Endothelial cell of umbilical vein (primary cell): ENCODE data around the gene MYADML2.

ENCODE experiments used
- EZH2 ChIP-seq: IDR thresholded peaks from 2 replicates; pipeline ENCODE4 v1.6.1; 2012; ENCODE audit warnings: borderline replicate concordance, low read depth, mild to moderate bottlenecking, moderate library complexity, low read length, inconsistent platforms; ENCODE audit not compliant: severe bottlenecking
- FOS ChIP-seq: IDR thresholded peaks from 2 replicates; pipeline ENCODE4 v1.6.1; 2011; ENCODE audit warnings: mild to moderate bottlenecking, low read length, moderate library complexity, borderline replicate concordance; ENCODE audit not compliant: insufficient read depth
- MYC ChIP-seq: IDR thresholded peaks from one replicate; pipeline ENCODE4 v1.6.1; 2011; ENCODE audit warnings: mild to moderate bottlenecking, low read depth, low read length
- POLR2A ChIP-seq: IDR thresholded peaks from 2 replicates; pipeline ENCODE4 v1.6.1; 2012; ENCODE audit warnings: low read depth, mild to moderate bottlenecking, control low read depth, low read length
- POLR2AphosphoS5 ChIP-seq: IDR thresholded peaks from 2 replicates; pipeline ENCODE4 v1.6.1; 2012; ENCODE audit warnings: low read depth, mild to moderate bottlenecking, control low read depth, low read length, moderate library complexity; ENCODE audit not compliant: insufficient read depth
- TF ChIP-seq, protein P1 (sequence below), 2 donors: IDR thresholded peaks; 1 replicate in 1 of 2; 2 replicates in 1 of 2; pipeline ENCODE4 v1.5.1; 2011; ENCODE audit warnings: low read length in 2 of 2, mild to moderate bottlenecking in 2 of 2, moderate library complexity in 2 of 2, control low read depth in 1 of 2, inconsistent platforms in 1 of 2, low read depth in 1 of 2; ENCODE audit not compliant: insufficient read depth in 1 of 2; ENCODE audit errors: extremely low read depth in 1 of 2

DNA sequence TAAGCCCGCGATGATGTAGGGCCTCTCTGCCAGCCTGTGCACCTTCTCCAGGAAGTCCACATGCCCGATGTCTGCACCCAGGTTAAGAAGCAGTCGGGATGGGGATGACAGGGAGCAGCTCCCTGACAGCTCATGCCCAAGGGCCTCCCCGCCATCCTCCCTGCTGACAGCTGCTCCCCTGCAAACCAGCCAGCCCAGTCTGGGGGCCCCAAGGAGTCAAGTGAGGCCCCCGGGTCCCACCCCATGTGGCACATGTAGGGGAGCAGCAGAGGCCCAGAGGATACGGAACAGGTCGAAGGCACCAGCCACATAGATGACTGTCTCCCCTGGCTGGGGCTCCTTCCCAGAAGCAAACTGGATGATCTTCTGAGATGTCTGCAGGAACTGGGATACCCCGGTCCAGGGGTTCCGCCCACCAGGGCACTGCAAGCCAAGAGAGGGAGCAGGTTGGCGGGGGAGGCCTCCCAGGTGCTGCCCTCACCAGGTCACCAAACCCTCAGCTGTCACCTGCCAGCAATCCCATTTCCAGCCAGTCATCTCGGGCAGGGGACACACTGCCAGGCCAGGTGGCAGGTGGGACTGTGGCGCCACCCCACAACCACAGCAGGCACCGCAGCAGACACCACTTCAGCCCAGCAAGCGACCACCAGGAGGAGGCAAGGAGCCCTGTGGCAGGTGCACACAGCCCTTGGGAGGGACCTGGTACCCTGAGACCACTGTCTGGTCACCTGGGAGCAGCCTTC lies 40.4 kb downstream of the MYADML2 start:
- TF ChIP-seq, protein P1, sequence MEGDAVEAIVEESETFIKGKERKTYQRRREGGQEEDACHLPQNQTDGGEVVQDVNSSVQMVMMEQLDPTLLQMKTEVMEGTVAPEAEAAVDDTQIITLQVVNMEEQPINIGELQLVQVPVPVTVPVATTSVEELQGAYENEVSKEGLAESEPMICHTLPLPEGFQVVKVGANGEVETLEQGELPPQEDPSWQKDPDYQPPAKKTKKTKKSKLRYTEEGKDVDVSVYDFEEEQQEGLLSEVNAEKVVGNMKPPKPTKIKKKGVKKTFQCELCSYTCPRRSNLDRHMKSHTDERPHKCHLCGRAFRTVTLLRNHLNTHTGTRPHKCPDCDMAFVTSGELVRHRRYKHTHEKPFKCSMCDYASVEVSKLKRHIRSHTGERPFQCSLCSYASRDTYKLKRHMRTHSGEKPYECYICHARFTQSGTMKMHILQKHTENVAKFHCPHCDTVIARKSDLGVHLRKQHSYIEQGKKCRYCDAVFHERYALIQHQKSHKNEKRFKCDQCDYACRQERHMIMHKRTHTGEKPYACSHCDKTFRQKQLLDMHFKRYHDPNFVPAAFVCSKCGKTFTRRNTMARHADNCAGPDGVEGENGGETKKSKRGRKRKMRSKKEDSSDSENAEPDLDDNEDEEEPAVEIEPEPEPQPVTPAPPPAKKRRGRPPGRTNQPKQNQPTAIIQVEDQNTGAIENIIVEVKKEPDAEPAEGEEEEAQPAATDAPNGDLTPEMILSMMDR (IDR thresholded peaks at IDR 0.05; ENCODE audit: extremely low read depth in 1 of 2, insufficient read depth in 1 of 2, low read depth in 1 of 2, low read length in 2 of 2) = no peak
- no peak for TF ChIP-seq POLR2A
- TF ChIP-seq EZH2 = no peak
- TF ChIP-seq MYC = no peak
- TF ChIP-seq POLR2AphosphoS5 = no peak
- TF ChIP-seq FOS = no peak
